GM18505 (cell line): Measurements from ENCODE around the gene WFDC1.

ENCODE experiments used
- ATAC-seq: cut with Tn5 transposase; IDR thresholded peaks from one replicate; pipeline ENCODE4 v1.9.1; 2021; ENCODE audit not compliant: unreplicated experiment
- POLR2A ChIP-seq: IDR thresholded peaks from 4 replicates; pipeline ENCODE4 v1.6.1; 2011; ENCODE audit warnings: borderline replicate concordance; ENCODE audit not compliant: insufficient read depth, insufficient read length; ENCODE audit errors: extremely low read depth

WFDC1 gene

DNA sequence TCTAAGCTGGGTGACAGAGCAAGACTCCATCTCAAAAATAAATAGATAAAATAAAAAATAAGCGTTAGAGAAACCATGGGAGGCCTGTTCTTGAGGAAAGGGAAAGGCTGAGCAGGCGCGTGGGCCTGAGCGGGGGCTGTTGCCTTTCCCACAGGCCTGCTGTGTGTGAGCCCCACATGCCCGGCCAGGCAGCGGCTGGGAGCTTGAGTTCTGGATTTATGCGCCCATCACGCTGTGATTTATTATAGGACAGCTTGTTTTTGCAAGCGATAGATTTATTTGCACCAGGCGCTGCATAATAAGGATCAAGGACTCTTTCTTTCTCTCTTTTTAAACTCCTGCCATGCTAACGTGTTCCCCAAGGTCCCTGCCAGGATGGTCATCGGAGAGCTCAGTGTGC, 14.8 kb upstream of the WFDC1 start:
- ATAC-seq: no peak
- TF ChIP-seq POLR2A: no peak

DNA sequence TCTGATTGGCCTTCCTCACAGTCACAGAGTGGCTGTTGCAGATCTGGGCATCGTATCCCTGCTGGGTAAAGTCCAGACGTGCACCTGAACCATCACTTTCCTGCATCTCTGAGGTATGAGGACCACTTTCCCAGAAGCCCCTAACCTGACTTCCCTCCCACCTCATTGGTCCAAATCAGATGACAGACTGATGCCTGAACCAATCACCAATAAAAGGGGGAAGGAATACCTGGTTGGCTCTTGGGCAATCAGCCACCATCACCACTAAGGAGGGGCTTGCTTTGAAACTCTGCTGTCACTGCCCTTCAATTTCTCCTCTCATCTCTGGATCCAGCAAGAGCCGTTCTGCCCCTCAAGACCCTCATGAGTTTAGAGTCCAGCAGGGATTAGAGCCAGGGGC, 13.6 kb upstream of the WFDC1 start:
- TF ChIP-seq POLR2A: no peak
- ATAC-seq: no peak

DNA sequence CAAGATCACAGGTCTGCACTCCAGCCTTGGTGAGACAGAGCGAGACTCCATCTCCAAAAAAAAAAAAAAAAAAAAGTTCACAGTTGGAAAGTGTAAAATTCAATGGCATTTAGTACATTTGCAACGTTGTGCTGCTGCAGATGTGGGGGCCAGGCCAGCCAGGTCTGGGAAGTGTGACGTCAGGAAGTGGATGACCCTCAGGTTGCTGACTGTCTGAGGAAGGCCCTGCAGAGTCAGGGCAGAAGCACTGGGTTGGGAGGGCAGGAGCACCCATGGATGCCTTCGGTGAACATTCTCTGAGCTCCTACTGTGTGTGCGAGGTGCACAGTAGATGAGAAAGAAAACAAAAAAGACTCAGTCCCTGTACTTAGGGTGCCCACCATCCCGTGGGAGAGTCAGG, 12.1 kb upstream of the WFDC1 start:
- no peak for TF ChIP-seq POLR2A
- no peak for ATAC-seq

DNA sequence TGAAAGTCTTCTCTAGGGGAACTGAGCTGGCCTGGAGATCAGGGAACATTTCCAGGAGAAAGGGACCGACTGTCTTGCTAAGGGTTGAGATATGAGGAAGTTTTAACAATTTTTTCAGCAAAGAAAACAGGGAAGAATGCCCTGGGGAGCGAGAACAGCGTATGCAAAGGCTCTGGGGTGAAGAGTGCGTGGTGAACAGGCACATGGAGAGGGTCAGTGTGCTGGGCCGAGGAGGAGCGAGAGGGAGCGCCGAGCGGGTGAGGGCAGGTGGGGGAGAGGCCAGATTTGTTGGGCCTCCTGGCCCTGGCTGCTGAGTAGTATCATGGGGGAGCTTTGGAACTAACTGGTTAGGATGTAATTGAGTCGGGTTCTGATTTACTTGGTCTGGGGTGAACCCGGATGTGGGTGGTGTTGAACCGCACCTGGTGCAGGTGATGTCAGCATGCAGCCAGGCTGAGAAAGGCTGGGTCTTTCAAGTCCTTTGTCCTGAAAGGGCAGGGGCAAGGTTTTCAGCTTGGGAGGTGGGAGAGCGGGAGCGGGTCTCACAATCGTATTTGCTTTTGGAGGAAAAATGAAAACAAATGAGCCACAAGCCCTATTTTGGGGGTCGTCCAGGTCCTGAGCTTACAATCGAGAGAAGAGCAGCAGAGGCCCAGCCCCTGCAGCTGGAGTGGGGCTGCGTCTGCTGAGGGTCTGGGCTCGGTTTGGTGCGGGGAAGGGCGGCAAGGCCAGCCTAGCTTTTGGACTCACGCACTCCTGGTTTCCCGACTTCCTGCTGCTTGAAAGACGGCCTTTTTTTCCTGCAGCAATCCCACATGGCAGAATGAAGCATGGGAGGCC, 11.1 kb upstream of the WFDC1 start:
- ATAC-seq: no peak
- no peak for TF ChIP-seq POLR2A

DNA sequence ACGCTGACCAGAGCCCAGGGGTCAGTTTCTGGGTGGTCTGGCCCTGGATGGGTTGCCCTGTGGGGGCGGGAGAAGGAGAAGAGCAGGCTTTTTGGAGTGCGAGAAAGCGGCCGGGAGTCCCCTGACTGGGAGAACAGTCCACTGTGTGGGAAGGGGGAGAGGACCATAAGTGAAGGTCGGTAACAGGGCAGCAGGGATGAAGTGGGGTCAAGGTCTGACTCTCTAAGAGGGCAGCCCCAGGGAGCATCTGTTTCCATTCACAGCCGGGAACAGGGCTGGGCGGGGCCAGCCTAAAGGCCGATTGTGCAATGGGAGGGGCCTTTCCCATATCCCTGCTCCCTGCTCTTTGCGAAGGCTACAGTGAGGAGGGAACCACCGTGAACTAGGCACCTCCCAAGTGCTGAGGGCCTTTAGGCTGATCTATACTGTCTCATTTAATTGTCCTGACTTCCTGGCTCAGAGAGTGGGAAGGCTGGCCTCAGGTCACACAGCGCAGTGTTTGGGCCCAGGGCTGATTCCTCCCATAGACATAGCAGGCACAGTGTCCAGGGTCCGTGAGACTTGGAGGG, 10.4 kb upstream of the WFDC1 start:
- no peak for TF ChIP-seq POLR2A
- ATAC-seq: no peak

DNA sequence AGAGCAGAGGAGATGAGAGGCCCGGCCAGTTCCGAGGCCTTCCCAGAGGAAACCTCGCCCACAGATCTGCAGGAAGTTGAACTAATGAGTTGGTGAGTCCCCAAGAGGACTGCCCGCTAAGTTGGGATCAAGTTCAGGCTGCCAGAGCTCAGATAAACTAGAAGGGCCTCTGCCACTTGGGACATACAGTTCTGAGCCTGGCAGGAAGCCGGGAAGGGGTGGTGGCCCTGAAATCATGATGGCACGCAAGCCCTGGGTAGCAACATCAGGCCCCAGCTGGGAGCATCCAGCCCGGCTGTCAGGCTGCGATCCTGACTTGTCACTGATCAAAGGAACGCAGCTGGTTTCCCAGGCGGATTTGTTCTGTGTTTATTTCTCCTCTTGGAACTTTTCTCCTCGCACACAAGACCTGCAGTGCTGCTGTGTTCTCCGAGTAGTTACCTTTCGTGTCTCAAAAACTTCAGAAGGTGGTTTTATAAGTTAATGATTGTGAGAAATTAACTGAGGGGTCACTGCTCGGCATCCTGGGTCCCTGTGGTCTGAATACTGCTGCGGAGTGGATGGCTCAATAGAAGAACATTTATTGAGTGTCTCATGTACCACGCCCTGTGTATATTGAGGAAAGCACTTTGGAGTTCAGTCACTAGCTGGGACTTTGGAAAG, 8.0 kb upstream of the WFDC1 start:
- no peak for TF ChIP-seq POLR2A
- no peak for ATAC-seq

DNA sequence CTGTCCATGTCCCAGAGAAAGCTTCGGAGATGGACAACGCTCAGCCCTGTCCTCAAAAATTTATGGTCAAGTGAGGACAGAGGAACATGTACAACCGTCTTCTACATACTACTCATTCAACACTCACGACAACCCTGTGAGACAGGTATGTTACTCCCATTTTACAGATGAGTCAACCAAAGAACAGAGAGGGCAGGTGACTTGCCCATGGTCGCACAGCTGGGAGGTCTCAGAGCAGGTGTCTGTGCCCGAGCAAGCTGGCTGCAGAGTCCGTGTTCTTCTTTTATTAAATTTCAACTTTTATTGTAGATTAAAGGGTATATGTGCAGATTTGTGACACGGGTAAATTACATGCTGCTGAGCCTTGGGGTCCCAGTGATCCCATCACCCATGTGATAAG, 5.8 kb upstream of the WFDC1 start:
- TF ChIP-seq POLR2A: no peak
- ATAC-seq: no peak

DNA sequence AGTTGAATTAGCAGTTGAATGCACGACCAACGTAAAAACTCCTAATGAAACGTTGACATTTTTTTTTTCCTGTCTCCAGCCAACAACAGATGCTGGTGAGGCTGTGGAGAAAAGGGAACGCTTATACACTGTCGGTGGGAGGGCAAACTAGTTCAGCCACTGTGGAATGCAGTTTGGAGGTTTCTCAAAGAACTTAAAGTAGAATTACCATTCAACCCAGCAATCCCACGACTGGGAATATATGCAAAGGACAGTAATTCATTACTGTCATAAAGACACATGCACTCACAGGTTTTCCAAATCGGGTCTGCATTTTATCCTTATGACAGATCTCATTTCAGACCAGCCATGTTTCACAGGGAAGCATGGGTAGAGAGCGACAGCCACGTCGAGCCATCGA, 3.5 kb upstream of the WFDC1 start:
- no peak for TF ChIP-seq POLR2A
- no peak for ATAC-seq

DNA sequence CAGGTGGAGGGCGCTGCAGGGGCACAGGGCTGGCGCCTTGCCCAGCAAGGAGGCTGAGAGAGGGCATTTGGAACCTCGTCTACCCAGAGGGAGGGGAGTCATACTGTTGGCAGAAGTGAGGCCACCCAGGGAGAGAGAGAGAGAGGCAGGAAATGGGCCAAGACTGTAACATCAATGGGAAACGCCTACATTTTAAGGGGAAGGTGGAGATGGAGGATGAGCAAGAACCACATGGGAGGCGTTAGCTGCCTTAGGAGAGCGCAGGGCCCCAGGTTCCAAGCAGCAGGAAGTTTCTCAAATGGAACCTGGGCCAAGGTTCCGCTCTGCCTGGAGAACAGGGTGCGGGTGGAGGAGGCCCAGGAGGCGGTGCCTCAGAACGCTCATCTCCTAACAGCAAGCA, 2.7 kb upstream of the WFDC1 start:
- ATAC-seq: no peak
- TF ChIP-seq POLR2A: no peak

DNA sequence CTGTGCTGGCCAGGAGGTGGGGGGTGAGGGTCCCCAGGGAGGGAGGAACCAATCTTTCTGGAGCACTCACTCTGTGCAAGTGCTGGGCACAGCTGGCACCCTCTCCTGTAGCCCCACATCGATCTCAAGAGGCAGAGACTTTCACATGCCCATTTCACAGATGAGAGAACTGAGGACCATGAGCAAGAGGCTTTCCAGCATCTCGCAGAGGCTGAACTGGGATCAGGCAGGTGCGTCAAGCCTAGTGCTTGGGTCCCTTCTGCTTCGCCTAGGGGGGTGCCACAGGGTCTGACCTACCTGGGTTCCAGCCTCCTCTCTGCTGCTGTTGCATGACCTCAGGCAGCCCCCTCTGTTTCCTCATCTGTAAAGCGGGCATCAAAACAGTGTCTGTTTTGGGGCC, 1.3 kb upstream of the WFDC1 start:
- TF ChIP-seq POLR2A: no peak
- no peak for ATAC-seq

DNA sequence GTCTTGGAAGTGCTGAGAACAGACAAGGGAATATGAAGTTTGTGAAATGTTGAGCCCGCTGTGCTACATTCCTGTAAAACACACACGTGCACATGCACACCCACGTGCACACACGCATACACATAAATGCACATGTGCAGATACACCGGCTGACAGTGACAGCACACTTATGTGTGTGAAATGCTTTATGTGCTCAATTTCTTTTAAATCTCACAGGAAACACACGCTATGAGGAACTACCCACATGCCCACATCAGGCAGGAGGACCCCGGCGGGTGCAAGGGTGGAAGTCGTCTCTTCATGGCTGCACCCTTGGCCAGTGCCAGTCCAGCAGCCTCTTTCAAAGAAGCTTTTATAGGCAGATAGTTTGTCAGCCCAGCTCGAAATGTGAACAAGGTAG, 561 bp upstream of the WFDC1 start:
- TF ChIP-seq POLR2A: no peak
- no peak for ATAC-seq

DNA sequence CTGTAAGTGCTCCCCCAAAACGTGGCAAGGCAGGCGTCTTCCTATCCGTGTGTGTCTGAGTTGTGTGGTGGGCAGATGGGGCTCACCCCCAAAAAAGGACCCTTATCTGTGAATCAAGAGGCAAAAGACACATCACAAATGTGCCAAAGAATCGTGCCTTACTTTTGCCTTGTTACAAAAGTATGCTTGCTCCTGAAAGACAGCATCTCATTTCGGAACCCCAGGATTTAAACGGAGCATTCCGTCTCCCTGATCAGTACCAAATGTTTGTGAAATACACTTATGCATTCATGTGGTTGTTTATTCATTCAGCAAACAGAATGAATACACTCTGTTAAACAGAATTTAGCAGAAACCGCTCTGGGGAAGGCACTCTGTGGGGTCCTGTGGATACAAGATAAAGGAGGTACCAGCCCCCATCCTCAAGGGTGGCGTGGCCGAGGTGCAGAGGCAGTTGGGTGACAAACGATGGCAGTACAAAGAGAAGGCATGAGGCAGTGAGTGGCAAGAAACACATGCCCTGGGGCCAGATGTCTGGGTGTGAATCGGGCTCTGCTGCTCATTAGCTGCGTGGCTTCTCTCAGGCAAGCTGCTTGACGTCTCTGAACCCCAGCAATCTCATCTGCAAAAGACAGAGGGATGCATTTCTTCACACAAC, 654 bp downstream of the WFDC1 start:
- no peak for TF ChIP-seq POLR2A
- ATAC-seq: no peak

DNA sequence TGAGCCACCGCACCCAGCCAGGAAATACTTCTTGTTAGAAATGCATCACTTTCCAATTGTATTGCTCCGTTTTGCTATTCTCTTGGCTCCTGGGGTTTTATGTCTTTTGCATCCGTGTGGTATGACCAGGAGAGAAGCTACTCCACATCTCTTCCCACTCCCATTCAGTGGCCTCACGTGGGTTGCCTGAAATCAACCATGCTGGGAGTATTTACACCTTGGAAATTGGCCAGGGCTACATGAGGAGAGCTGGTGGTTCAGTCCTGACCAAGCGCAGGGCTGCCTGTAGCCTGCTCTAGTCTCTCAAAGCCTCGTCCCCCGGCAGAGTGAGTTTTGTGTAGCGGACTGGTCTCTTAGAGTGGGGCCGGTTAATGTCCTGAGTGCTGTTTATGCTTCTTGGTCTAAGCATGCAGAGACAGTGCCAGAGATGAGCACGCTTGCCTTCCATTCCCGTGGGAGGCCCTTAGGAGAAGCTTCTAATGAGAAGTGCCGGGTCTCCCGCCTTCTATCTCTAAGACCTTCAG, 3.8 kb downstream of the WFDC1 start:
- no peak for TF ChIP-seq POLR2A
- ATAC-seq: no peak

DNA sequence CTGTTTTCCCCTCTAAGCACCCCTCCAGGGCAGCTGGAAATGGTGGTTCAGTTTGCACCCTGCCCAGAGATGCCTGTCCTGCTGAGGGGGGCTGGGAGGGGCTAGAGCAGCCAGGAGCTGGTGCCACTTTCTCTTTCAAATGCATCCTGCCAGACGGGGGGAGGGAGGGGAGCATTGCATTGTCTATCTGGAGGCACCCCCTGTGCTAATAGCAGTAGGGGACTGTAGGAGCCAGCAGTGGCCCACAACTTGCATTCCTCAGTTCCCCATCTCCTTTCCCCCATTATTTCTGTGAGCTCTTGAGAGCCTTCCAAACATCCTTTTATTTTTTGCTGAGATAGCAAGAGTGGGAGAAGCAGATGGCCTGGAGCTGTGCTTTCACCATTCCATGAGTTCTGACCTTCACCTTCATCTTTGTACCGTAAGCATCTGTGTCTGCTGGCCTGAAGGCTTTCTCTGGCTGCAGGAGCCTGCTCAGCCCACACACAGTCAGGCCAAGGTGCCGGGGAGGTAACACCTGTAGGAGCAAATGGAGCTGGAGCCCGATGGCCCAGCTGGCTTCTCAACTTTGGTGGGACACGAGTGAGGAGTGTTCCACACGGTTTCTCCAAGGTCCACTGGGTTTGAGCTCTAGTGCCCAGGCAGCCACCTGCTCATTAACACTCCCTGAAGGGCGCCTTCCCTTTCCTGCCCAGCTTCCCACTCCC, 5.2 kb downstream of the WFDC1 start:
- TF ChIP-seq POLR2A: no peak
- ATAC-seq: no peak
